Calu3 (cell line): Measurements from ENCODE around the gene RASSF8. TPM values are rescaled to one million over a fixed set of nuclear protein-coding genes. Genes with fewer than 3 reads are reported as not detected.

Experiments
- BruUV-seq: library from RNA; stranded (reverse); fragments of 400-500 nt; replicated peaks from 2 replicates; lab custom pipeline; 2021; lab: Mats Ljungman, UMichigan
- CTCF ChIA-PET: fragments of 300-600 bp; sonication (Branson Sonifier 250); formaldehyde crosslinking; loops from one replicate; lab custom pipeline; 2022; ENCODE audit warnings: antibody characterized with exemption; lab: Charles Lee
- DNase-seq: peaks from one replicate; pipeline ENCODE4 v3.0.0; 2022
- H3K27ac Mint-ChIP-seq: one replicate; pipeline ENCODE4 v1.8.0; 2022; ENCODE audit warnings: mixed read lengths; ENCODE audit not compliant: unreplicated experiment
- H3K27me3 Mint-ChIP-seq: one replicate; pipeline ENCODE4 v1.8.0; 2022; ENCODE audit warnings: mixed read lengths; ENCODE audit not compliant: unreplicated experiment
- H3K36me3 Mint-ChIP-seq: one replicate; pipeline ENCODE4 v1.8.0; 2022; ENCODE audit warnings: mild to moderate bottlenecking, moderate library complexity, mixed read lengths; ENCODE audit not compliant: insufficient read depth, unreplicated experiment
- H3K4me1 Mint-ChIP-seq: one replicate; pipeline ENCODE4 v1.8.0; 2022; ENCODE audit warnings: mild to moderate bottlenecking, low read depth, mixed read lengths; ENCODE audit not compliant: unreplicated experiment
- H3K4me3 Mint-ChIP-seq: one replicate; pipeline ENCODE4 v1.8.0; 2022; ENCODE audit warnings: mild to moderate bottlenecking, low read depth, moderate library complexity, mixed read lengths; ENCODE audit not compliant: unreplicated experiment
- H3K9me3 Mint-ChIP-seq: one replicate; pipeline ENCODE4 v1.8.0; 2022; ENCODE audit warnings: low read depth, mixed read lengths; ENCODE audit not compliant: unreplicated experiment
- CTCF ChIP-seq: fragments of 200-600 bp; IDR thresholded peaks from one replicate; pipeline ENCODE4 v1.8.0; 2022; ENCODE audit warnings: antibody characterized with exemption; ENCODE audit not compliant: unreplicated experiment
- intact Hi-C: fragments of 100-400 bp; cut with micrococcal nuclease; formaldehyde crosslinking; loops from one replicate; pipeline ENCODE4 v1.10.0; 2022; ENCODE audit not compliant: unreplicated experiment
- total RNA-seq: library from RNA; stranded (reverse); gene quantifications from 2 replicates; pipeline ENCODE4 v1.2.3, GENCODE V29; 2022

RASSF8 gene
- total RNA-seq, 1 experiment from 2014 or later = 26.6 TPM

- no peaks in the 10 kb centered on the region for H3K9me3 Mint-ChIP-seq
- H3K36me3 Mint-ChIP-seq = peaks cover 6% of the 10 kb centered on the region
- no peak for DNase-seq
- no peak overlapping the region for H3K4me3 Mint-ChIP-seq
- H3K4me1 Mint-ChIP-seq = peaks cover 23% of the 10 kb centered on the region
- no peak for TF ChIP-seq CTCF
- BruUV-seq = no TSS peak
- no peaks in the 10 kb centered on the region for H3K27me3 Mint-ChIP-seq
- no peak overlapping the region for H3K27ac Mint-ChIP-seq
- CTCF ChIA-PET = no interaction called here
- intact Hi-C loops = no loop called here
Observed at GRCh38 chr12:26102953-26103352, 144.5 kb downstream of the RASSF8 start.

- intact Hi-C loops = no loop called here
- Mint-ChIP-seq H3K27ac (no peak overlapping the region), H3K27me3 (no peaks in the 10 kb centered on the region), H3K4me3 (no peak overlapping the region), H3K4me1 (peaks cover 26% of the 10 kb centered on the region), H3K36me3 (peaks cover 2% of the 10 kb centered on the region), H3K9me3 (no peaks in the 10 kb centered on the region)
- no TSS peak for BruUV-seq
- CTCF ChIA-PET = no interaction called here
- DNase-seq = no peak
- TF ChIP-seq CTCF = no peak
Observed at GRCh38 chr12:26106347-26106746, 147.9 kb downstream of the RASSF8 start.

GRCh38 chr12:26108915-26109314 lies 150.4 kb downstream of the RASSF8 start:
- CTCF ChIA-PET = no interaction called here
- no peaks in the 10 kb centered on the region for H3K9me3 Mint-ChIP-seq
- no peak for TF ChIP-seq CTCF
- peaks cover 4% of the 10 kb centered on the region for H3K36me3 Mint-ChIP-seq
- peaks cover 29% of the 10 kb centered on the region for H3K4me1 Mint-ChIP-seq
- H3K27me3 Mint-ChIP-seq = no peaks in the 10 kb centered on the region
- DNase-seq = no peak
- no peak overlapping the region for H3K27ac Mint-ChIP-seq
- intact Hi-C loops = no loop called here
- no peak overlapping the region for H3K4me3 Mint-ChIP-seq
- no TSS peak for BruUV-seq

GRCh38 chr12:26109343-26109881 lies 150.9 kb downstream of the RASSF8 start:
- H3K4me1 Mint-ChIP-seq = peaks cover 27% of the 10 kb centered on the region
- no TSS peak for BruUV-seq
- TF ChIP-seq CTCF = no peak
- H3K27ac Mint-ChIP-seq = no peak overlapping the region
- no peak for DNase-seq
- peaks cover 9% of the 10 kb centered on the region for H3K36me3 Mint-ChIP-seq
- CTCF ChIA-PET = no interaction called here
- no peak overlapping the region for H3K4me3 Mint-ChIP-seq
- intact Hi-C loops = no loop called here
- H3K9me3 Mint-ChIP-seq = no peaks in the 10 kb centered on the region
- no peaks in the 10 kb centered on the region for H3K27me3 Mint-ChIP-seq
